Brain microvascular endothelial cell (primary cell): Measurements from ENCODE around the gene CRY1.

ENCODE experiments used
- DNase-seq: peaks from one replicate; pipeline ENCODE4 v3.0.0-alpha.2; 2020
- H3K27ac ChIP-seq: fragments of 250-450 bp; sonication (Bioruptor Pico); 2 replicates; pipeline ENCODE4 v1.5.1; 2020; ENCODE audit warnings: mild to moderate bottlenecking, moderate library complexity
- H3K27me3 ChIP-seq: fragments of 250-450 bp; sonication (Bioruptor Pico); replicated peaks from 2 replicates; pipeline ENCODE4 v1.5.1; 2020; ENCODE audit warnings: mild to moderate bottlenecking
- H3K36me3 ChIP-seq: fragments of 250-450 bp; sonication (Bioruptor Pico); replicated peaks from 2 replicates; pipeline ENCODE4 v1.5.1; 2020; ENCODE audit warnings: mild to moderate bottlenecking
- H3K4me3 ChIP-seq: 2 replicates; pipeline ENCODE4 v1.5.1; 2011; ENCODE audit warnings: low read depth, mild to moderate bottlenecking, control low read depth, low read length, moderate library complexity
- in situ Hi-C: cut with HindIII; loops from 2 replicates; pipeline ENCODE4 v1.10.0; 2017; ENCODE audit warnings: low sequenced_read_pairs, low pct_ligation_motif_present
- TF ChIP-seq, protein P1 (sequence below): IDR thresholded peaks from 2 replicates; pipeline ENCODE4 v1.5.1; 2011; ENCODE audit warnings: low read depth, mild to moderate bottlenecking, moderate library complexity, low read length, control low read depth, inconsistent platforms; ENCODE audit errors: missing control alignments

CRY1 gene

DNA sequence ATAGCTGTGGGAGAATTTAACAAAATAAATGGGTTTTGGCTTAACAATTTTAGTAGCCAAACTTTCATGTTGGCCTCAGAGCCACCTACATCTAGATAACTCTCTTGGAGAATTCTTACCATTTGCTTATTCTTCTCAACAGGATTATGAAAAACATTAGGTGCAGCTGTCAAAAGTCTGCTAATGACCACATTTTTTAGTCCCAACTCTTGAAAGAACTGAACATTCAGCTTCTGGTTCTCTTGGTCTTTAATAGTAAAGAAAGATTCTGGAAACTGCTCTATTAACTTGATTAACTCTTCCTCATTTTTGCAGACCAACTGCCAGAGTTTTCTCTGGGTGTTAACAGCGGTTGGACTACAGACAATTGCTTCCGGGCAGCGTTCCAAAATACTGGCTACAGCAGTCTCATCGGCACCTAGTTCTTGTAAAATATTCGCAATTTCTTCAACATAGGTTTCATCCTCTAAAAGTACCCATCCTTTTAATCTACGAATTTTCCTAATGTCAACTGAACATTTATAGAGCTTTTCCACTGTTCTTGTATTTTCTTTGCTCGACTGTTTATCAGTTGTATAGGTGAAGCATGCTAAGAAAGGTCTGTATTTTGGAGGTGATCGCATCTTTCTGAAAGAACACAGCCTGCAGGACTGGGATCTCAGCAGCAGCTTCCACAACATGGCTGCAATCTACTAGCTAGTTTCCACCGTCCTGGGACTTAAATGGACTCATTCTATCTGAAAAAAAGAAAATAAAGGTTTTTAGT is 115.1 kb downstream of the CRY1 start:
- no peak overlapping the region for H3K27ac ChIP-seq
- peaks cover 9% of the 10 kb centered on the region for H3K36me3 ChIP-seq
- no peak for DNase-seq
- in situ Hi-C loops, result no loop called here
- no peak overlapping the region for H3K4me3 ChIP-seq
- H3K27me3 ChIP-seq, result no peaks in the 10 kb centered on the region
- TF ChIP-seq, protein P1, sequence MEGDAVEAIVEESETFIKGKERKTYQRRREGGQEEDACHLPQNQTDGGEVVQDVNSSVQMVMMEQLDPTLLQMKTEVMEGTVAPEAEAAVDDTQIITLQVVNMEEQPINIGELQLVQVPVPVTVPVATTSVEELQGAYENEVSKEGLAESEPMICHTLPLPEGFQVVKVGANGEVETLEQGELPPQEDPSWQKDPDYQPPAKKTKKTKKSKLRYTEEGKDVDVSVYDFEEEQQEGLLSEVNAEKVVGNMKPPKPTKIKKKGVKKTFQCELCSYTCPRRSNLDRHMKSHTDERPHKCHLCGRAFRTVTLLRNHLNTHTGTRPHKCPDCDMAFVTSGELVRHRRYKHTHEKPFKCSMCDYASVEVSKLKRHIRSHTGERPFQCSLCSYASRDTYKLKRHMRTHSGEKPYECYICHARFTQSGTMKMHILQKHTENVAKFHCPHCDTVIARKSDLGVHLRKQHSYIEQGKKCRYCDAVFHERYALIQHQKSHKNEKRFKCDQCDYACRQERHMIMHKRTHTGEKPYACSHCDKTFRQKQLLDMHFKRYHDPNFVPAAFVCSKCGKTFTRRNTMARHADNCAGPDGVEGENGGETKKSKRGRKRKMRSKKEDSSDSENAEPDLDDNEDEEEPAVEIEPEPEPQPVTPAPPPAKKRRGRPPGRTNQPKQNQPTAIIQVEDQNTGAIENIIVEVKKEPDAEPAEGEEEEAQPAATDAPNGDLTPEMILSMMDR, result no peak

DNA sequence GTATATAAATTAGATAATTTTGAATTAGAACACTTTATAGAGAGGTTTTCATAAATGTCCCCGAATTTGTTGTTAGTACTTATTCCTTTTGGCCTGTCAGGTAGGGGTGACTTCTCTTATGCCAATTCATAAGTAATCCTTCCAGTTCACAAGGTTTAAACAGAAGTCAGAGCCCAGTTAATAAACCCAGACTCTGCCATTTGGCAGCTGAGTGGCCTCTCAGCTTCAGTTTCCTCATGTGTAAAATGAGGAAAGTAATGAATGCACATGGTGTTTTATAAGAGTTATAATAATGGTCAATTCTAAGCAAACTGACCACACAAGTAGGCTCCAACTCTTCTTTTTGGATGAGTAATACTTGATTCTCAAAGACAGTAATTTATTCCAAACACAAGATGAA is 116.7 kb downstream of the CRY1 start:
- Histone ChIP-seq H3K4me3 (no peak overlapping the region), H3K27me3 (no peaks in the 10 kb centered on the region), H3K36me3 (peaks cover 18% of the 10 kb centered on the region), H3K27ac (no peak overlapping the region)
- TF ChIP-seq, protein P1, result no peak
- DNase-seq, result no peak
- in situ Hi-C loops, result no loop called here

DNA sequence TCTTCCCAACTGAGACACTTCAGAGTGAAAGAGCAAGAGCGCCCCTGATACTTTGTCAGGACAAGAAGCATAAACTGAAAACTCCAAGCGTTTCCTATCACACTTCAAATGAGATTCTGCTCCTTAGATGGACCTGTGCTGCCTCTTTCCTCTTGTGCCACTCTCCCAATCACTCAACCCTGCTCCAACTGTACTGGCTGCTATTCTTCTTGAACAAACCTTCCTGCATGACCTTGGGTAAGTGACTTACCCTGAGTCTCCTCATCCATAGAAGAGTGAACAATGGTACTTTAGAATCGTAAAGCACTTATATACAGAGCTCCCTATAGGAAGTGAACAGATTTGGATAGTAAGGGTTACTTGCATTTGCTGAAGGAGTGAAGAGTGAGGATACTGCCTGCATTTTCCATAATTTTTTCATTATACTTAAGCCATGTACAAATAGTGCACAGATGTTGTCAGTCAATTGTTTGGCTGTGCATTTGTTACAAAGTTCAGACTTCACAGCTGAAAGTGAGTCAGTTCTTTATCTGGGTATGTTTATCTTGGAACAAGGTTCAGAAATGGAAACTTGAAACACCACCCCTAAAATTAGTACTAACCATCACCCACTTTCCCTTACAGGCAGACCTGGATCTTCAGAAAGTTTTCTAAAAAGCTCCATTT is 117.2 kb downstream of the CRY1 start:
- H3K4me3 ChIP-seq, result no peak overlapping the region
- TF ChIP-seq, protein P1, result no peak
- peak; percentile 52 for DNase-seq
- no peaks in the 10 kb centered on the region for H3K27me3 ChIP-seq
- no peak overlapping the region for H3K27ac ChIP-seq
- in situ Hi-C loops, result no loop called here
- peaks cover 23% of the 10 kb centered on the region for H3K36me3 ChIP-seq

DNA sequence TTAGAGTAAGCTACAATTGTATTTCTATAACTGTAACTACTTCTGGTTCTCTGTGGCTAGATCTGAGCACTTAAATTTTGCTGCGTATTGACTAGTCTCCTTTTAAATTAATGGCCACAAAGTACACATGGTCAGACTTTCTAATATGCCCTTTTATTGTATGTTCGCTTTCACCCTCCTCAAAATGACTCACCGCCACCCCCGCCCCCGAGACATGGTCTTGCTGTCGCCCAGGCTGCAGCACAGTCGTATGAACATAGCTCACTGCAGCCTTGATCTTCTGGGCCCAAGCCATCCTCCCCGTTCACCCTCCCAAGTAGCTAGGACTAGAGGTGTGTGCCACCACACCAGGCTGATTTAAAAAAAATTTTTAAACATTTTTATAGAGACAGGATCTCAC is 118.3 kb downstream of the CRY1 start:
- H3K4me3 ChIP-seq, result no peak overlapping the region
- H3K27me3 ChIP-seq, result no peaks in the 10 kb centered on the region
- DNase-seq, result no peak
- no peak overlapping the region for H3K27ac ChIP-seq
- TF ChIP-seq, protein P1, result no peak
- in situ Hi-C loops, result no loop called here
- peaks cover 32% of the 10 kb centered on the region for H3K36me3 ChIP-seq

DNA sequence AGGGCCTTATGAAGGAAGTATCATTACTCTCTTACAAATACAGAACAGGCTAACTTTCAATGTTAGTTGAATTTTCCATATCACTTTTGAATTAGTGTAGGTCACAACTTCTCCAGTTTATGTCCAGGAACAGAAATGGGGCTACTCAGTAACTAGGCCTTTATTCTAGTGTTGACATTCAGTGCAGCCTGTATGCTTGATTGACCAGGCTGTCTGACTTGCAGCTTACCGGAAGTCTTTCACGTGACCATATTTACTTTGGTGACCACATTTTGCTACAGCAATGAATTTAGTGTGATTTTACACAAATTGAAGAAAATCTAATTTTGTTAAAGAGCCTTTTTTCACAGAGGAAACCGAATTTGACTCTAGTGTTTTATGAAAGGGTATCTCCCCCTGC is 118.8 kb downstream of the CRY1 start:
- no peak for DNase-seq
- no peak overlapping the region for H3K27ac ChIP-seq
- H3K36me3 ChIP-seq, result peaks cover 32% of the 10 kb centered on the region
- no peak overlapping the region for H3K4me3 ChIP-seq
- in situ Hi-C loops, result no loop called here
- no peaks in the 10 kb centered on the region for H3K27me3 ChIP-seq
- TF ChIP-seq, protein P1, result no peak

DNA sequence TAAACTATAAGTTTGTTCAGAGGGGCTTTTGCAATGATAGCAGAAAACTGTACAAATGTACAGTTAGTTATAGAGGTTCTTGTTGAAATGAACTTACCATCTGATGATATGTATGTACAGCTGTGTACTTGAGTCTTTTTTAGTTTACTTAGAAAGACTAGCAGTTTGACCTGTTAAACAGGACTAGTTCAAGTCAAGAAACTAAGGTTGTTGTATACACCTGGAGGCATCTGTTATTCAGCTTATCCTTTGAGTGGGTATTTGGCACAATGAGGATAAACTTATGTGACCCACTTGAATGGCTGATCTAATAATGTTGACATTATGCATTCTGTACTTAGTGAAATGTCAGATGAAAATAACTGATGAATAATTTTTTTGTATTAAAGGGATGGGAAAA is 119.8 kb downstream of the CRY1 start:
- DNase-seq, result no peak
- TF ChIP-seq, protein P1, result no peak
- Histone ChIP-seq H3K27me3 (no peaks in the 10 kb centered on the region), H3K36me3 (peaks cover 35% of the 10 kb centered on the region), H3K4me3 (no peak overlapping the region), H3K27ac (no peak overlapping the region)
- in situ Hi-C loops, result no loop called here
